Endothelial cell of umbilical vein (primary cell): ENCODE data around the gene IST1. TPM values are rescaled to one million over a fixed set of nuclear protein-coding genes. Genes with fewer than 3 reads are reported as not detected.

Source experiments
- BruUV-seq: library from RNA; stranded (reverse); fragments of 400-500 nt; replicated peaks from 2 replicates; lab custom pipeline; 2021; lab: Mats Ljungman, UMichigan
- CTCF ChIA-PET: fragments of 300-600, 350-600 bp; sonication (Branson Sonifier 250); formaldehyde crosslinking; loops from one replicate; lab custom pipeline; 2021; ENCODE audit warnings: antibody characterized with exemption, inconsistent platforms; lab: Charles Lee
- POLR2A ChIA-PET: fragments of 300-600, 350-600 bp; sonication (Branson Sonifier 250); formaldehyde crosslinking; loops from one replicate; lab custom pipeline; 2021; ENCODE audit warnings: antibody characterized with exemption, inconsistent platforms; lab: Charles Lee
- DNase-seq: peaks from one replicate; pipeline ENCODE4 v3.0.0-alpha.2; 2011; ENCODE audit warnings: low read depth, low spot score
- FAIRE-seq: peaks from 2 replicates; lab custom pipeline; 2011; peaks lifted over from hg19 to GRCh38; lab: Jason Lieb, UNC
- H2AFZ ChIP-seq: 2 replicates; pipeline ENCODE4 v1.6.0; 2012; ENCODE audit warnings: low read depth, low read length, control low read depth, inconsistent platforms
- H3K27ac ChIP-seq: 2 replicates; pipeline ENCODE4 v1.5.1; 2011; ENCODE audit warnings: low read depth, mild to moderate bottlenecking, control low read depth, low read length, moderate library complexity; ENCODE audit not compliant: insufficient read depth
- H3K27me3 ChIP-seq, 2 experiments: 2 replicates each; pipeline versions ENCODE4 v1.6.0 to v1.6.1; 2011; ENCODE audit warnings: low read length in 2 of 2, mixed read lengths in 1 of 2; ENCODE audit not compliant: control insufficient read depth in 2 of 2, insufficient read depth in 2 of 2
- H3K36me3 ChIP-seq, 2 experiments: 2 replicates in 1 of 2; 3 replicates in 1 of 2; pipeline ENCODE4 v1.5.1; 2011; ENCODE audit warnings: low read length in 2 of 2, mild to moderate bottlenecking in 1 of 2, moderate library complexity in 1 of 2; ENCODE audit not compliant: control insufficient read depth in 2 of 2, insufficient read depth in 2 of 2; ENCODE audit errors: extremely low read depth in 1 of 2
- H3K4me1 ChIP-seq: 3 replicates; pipeline ENCODE4 v1.5.1; 2011; ENCODE audit warnings: mild to moderate bottlenecking, low read length; ENCODE audit not compliant: control insufficient read depth, insufficient read depth; ENCODE audit errors: extremely low read depth
- H3K4me2 ChIP-seq: 2 replicates; pipeline ENCODE4 v1.6.1; 2011; ENCODE audit warnings: low read length, control low read depth, mixed read lengths; ENCODE audit not compliant: insufficient read depth
- H3K4me3 ChIP-seq, 3 experiments: fragments of 200-600 bp in 1 of 3; sonication (generic), shearing (Covaris generic) in 1 of 3; replicated peaks in 1 of 3; 2 replicates each; pipeline ENCODE4 v1.5.1; 2011 to 2016; ENCODE audit warnings: control low read depth in 3 of 3, low read length in 3 of 3, mild to moderate bottlenecking in 2 of 3, inconsistent platforms in 1 of 3, low read depth in 1 of 3, moderate library complexity in 1 of 3; ENCODE audit not compliant: insufficient read depth in 1 of 3
- H3K79me2 ChIP-seq: 2 replicates; pipeline ENCODE4 v1.6.0; 2012; ENCODE audit warnings: low read length, inconsistent platforms; ENCODE audit not compliant: control insufficient read depth, insufficient read depth
- H3K9ac ChIP-seq: replicated peaks from 2 replicates; pipeline ENCODE3; 2011; ENCODE audit warnings: low read length, control low read depth; ENCODE audit not compliant: insufficient read depth; ENCODE audit errors: extremely low read depth
- H3K9me1 ChIP-seq: replicated peaks from 3 replicates; pipeline ENCODE4 v1.6.0; 2011; ENCODE audit warnings: mild to moderate bottlenecking, low read length; ENCODE audit not compliant: control insufficient read depth, insufficient read depth; ENCODE audit errors: extremely low read depth
- H3K9me3 ChIP-seq: replicated peaks from 2 replicates; pipeline ENCODE4 v1.5.1; 2012; ENCODE audit warnings: low read length, inconsistent platforms; ENCODE audit not compliant: control insufficient read depth, insufficient read depth
- H4K20me1 ChIP-seq: replicated peaks from 2 replicates; pipeline ENCODE3; 2011; ENCODE audit warnings: mild to moderate bottlenecking, low read length; ENCODE audit not compliant: control insufficient read depth, insufficient read depth; ENCODE audit errors: extremely low read depth
- CTCF ChIP-seq, 2 donors: IDR thresholded peaks; 1 replicate in 1 of 2; 2 replicates in 1 of 2; pipeline ENCODE4 v1.5.1; 2011; ENCODE audit warnings: low read length in 2 of 2, mild to moderate bottlenecking in 2 of 2, moderate library complexity in 2 of 2, control low read depth in 1 of 2, inconsistent platforms in 1 of 2, low read depth in 1 of 2; ENCODE audit not compliant: insufficient read depth in 1 of 2; ENCODE audit errors: extremely low read depth in 1 of 2
- EZH2 ChIP-seq: IDR thresholded peaks from 2 replicates; pipeline ENCODE4 v1.6.1; 2012; ENCODE audit warnings: borderline replicate concordance, low read depth, mild to moderate bottlenecking, moderate library complexity, low read length, inconsistent platforms; ENCODE audit not compliant: severe bottlenecking
- FOS ChIP-seq: IDR thresholded peaks from 2 replicates; pipeline ENCODE4 v1.6.1; 2011; ENCODE audit warnings: mild to moderate bottlenecking, low read length, moderate library complexity, borderline replicate concordance; ENCODE audit not compliant: insufficient read depth
- GATA2 ChIP-seq: IDR thresholded peaks from 2 replicates; pipeline ENCODE4 v1.7.0; 2011; ENCODE audit warnings: low read depth, mild to moderate bottlenecking, moderate library complexity, mixed read lengths, low read length; ENCODE audit not compliant: insufficient read length, insufficient read depth
- JUN ChIP-seq: IDR thresholded peaks from 2 replicates; pipeline ENCODE4 v1.6.1; 2011; ENCODE audit warnings: borderline replicate concordance, low read depth; ENCODE audit not compliant: insufficient read length, insufficient read depth
- MAX ChIP-seq: IDR thresholded peaks from 2 replicates; pipeline ENCODE4 v1.6.1; 2011; ENCODE audit not compliant: insufficient read depth, insufficient read length
- MYC ChIP-seq: IDR thresholded peaks from one replicate; pipeline ENCODE4 v1.6.1; 2011; ENCODE audit warnings: mild to moderate bottlenecking, low read depth, low read length
- POLR2A ChIP-seq: IDR thresholded peaks from 2 replicates; pipeline ENCODE4 v1.6.1; 2012; ENCODE audit warnings: low read depth, mild to moderate bottlenecking, control low read depth, low read length
- POLR2AphosphoS5 ChIP-seq: IDR thresholded peaks from 2 replicates; pipeline ENCODE4 v1.6.1; 2012; ENCODE audit warnings: low read depth, mild to moderate bottlenecking, control low read depth, low read length, moderate library complexity; ENCODE audit not compliant: insufficient read depth
- dilution Hi-C: fragments of 300-500 bp; cut with MboI; formaldehyde crosslinking; loops from one replicate; pipeline ENCODE4 v1.15.0; 2019; ENCODE audit warnings: low sequenced_read_pairs; ENCODE audit not compliant: extremely low pct_ligation_motif_present
- intact Hi-C: fragments of 100-400 bp; cut with micrococcal nuclease; formaldehyde crosslinking; loops from one replicate; pipeline ENCODE4 v1.10.0; 2022
- polyA plus RNA-seq, 4 experiments: library from polyadenylated mRNA; depleted of rRNA in 3 of 4; stranded (reverse) in 3 of 4; unstranded in 1 of 4; fragments of >200 nt; gene quantifications; 2 replicates each; pipeline versions ENCODE4 v1.2.1 to v1.2.3, GENCODE V29; 2011 to 2012; ENCODE audit warnings: missing spikeins in 1 of 4
- total RNA-seq: library from RNA; stranded (reverse); gene quantifications from 2 replicates; pipeline ENCODE4 v1.2.3, GENCODE V29; 2021

Gene IST1
- total and polyA plus RNA-seq, 2 donors (not counting 3 experiments of a cell fraction or from before 2014, with no cell fraction given), result 145 to 165 TPM

- H3K4me1 ChIP-seq, result no peaks in the 10 kb centered on the region
- no TSS peak for BruUV-seq
- no peak overlapping the region for H3K4me2 ChIP-seq
- H3K27ac ChIP-seq, result no peak overlapping the region
- H3K79me2 ChIP-seq, result no peaks in the 10 kb centered on the region
- no peaks in the 10 kb centered on the region for H3K9me3 ChIP-seq
- intact Hi-C loops (no loop called here), dilution Hi-C loops (no loop called here)
- no peaks in the 10 kb centered on the region for H3K27me3 ChIP-seq
- no peak overlapping the region for H2AFZ ChIP-seq
- TF ChIP-seq POLR2A (no peak), MYC (no peak), FOS (no peak), POLR2AphosphoS5 (no peak), EZH2 (no peak), CTCF (IDR thresholded peaks at IDR 0.05; ENCODE audit: extremely low read depth in 1 of 2, insufficient read depth in 1 of 2, low read depth in 1 of 2, low read length in 2 of 2) (no peak), GATA2 (no peak), MAX (no peak), JUN (no peak)
- no peak overlapping the region for H3K9ac ChIP-seq
- POLR2A ChIA-PET, result no interaction called here
- CTCF ChIA-PET, result no interaction called here
- no peaks in the 10 kb centered on the region for H3K9me1 ChIP-seq
- H3K4me3 ChIP-seq, result no peak overlapping the region
- H4K20me1 ChIP-seq, result no peaks in the 10 kb centered on the region
- DNase-seq, result no peak
- H3K36me3 ChIP-seq, result no peaks in the 10 kb centered on the region
- no peak for FAIRE-seq
Measured at GRCh38 chr16:71969353-71969752, 74.0 kb downstream of the IST1 start.
